GM19351 (cell line): Measurements from ENCODE around the gene C16orf92.
A peak's percentile ranks its signal among the peaks of the same experiment; 100 is the strongest.

Experiments
- ATAC-seq: cut with Tn5 transposase; IDR thresholded peaks from one replicate; pipeline ENCODE4 v1.9.1; 2021; ENCODE audit warnings: mild to moderate bottlenecking, moderate library complexity; ENCODE audit not compliant: unreplicated experiment

The C16orf92 gene

DNA sequence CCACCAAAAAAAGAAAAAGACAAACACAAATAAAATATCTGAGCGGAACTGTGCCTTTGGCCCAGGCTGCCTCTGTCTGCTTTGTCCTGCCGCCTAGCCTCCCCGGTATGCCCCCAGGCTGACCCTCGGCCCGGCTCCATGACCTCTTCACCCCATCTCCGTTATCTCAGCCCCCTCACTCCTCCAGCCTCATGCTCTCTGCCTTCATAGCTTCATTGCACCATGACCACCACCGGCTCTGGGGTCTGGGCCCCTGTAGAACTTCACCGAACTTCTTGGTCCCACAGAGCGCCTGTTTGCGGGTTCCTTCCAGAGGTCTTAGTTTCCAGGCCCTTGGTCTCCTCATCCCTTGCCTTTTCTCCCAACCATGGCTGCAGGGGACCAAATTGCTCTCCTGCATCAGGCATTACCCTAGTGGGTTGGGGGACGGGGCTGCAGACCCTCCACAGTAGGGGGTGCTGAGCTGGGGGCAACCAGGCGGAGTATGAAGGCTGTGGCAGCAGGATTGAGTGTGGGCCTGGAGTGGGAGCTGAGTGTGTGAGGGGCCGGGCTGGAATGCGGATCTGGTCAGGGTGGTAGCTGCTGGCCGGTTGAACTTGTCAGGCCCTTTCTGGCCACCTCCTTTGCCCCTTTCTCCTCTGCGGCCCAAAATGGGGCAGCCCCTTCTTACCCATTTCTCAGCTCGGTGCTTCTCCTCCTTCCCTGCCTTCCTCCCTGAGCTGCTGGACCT, 34.5 kb upstream of the C16orf92 start:
- ATAC-seq, result no peak

DNA sequence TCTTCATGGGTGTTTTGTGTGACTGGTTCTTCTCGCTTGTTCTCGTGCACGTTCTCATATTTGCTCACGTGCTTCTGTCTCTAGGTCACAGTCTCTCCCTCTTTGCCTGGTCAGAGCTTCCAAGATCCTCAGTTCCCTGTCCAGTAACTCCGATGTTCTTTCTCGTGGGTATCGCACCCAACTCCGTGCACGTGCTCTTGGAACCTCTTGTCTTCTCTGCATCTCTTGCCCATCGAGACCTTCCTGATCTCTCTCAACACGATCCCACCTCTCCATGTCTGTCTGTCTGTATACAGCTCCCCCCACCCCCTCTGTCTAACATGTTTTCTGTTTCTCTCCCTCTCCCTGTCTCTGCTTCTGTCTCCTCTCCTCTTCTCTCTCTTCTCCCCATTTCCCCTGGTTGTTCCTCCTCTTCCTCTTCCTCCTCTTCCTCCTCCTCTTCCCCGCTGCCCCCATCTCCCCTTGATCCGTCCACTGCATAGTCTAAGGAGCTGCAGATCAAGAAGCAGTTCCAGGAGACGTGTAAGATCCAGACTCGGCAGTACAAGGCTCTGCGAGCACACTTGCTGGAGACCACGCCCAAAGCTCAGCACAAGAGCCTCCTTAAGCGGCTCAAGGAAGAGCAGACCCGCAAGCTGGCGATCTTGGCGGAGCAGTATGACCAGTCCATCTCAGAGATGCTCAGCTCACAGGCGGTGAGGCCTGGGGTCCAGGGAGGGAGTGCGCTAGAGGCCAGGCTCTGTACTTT, 33.7 kb upstream of the C16orf92 start:
- no peak for ATAC-seq

DNA sequence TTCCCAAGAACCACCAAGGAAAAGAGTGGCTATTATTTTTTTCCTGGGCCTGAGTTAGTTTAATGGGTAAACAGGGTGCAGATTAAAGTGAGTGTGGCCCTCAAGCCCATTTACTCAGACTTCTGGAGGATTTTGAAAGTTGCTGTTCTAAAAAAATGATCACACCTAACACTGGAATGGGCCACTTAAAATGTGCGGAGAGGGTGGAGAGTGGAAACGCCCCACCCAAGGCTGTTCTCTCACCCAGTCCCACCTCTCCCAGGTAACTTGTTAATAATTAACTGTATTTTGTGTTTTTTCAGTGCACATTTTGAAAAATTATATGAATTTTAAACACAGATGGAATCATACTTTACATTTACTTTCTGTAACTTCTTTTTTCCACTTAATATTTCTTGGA, 33.0 kb upstream of the C16orf92 start:
- ATAC-seq, result no peak

DNA sequence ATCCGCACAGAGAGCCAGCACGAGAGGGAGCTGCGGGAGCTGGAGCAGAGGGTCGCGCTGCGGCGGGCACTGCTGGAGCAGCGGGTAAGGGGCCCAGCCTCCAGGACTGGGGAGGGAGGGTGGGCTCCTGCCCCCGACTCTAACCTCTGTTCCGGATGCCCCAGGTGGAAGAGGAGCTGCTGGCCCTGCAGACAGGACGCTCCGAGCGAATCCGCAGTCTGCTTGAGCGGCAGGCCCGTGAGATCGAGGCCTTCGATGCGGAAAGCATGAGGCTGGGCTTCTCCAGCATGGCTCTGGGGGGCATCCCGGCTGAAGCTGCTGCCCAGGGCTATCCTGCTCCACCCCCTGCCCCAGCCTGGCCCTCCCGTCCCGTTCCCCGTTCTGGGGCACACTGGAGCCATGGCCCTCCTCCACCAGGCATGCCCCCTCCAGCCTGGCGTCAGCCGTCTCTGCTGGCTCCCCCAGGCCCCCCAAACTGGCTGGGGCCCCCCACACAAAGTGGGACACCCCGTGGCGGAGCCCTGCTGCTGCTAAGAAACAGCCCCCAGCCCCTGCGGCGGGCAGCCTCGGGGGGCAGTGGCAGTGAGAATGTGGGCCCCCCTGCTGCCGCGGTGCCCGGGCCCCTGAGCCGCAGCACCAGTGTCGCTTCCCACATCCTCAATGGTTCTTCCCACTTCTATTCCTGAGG, 32.0 kb upstream of the C16orf92 start:
- no peak for ATAC-seq

DNA sequence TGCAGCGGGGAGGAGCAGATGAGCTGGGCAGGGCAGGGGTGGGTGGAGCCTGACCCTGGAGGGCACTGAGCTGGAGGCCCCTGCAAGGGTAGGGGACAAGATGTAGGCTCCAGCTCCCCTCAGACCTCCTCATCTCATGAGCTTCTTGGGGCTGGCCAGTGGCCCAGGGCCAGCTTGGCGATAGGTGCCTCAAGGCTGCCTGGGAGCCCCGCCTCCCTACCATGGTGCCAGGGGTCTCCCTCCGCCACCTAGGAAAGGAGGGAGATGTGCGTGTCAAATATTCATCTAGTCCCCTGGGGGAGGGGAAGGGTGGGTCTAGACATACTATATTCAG, 31.5 kb upstream of the C16orf92 start:
- ATAC-seq, result no peak

DNA sequence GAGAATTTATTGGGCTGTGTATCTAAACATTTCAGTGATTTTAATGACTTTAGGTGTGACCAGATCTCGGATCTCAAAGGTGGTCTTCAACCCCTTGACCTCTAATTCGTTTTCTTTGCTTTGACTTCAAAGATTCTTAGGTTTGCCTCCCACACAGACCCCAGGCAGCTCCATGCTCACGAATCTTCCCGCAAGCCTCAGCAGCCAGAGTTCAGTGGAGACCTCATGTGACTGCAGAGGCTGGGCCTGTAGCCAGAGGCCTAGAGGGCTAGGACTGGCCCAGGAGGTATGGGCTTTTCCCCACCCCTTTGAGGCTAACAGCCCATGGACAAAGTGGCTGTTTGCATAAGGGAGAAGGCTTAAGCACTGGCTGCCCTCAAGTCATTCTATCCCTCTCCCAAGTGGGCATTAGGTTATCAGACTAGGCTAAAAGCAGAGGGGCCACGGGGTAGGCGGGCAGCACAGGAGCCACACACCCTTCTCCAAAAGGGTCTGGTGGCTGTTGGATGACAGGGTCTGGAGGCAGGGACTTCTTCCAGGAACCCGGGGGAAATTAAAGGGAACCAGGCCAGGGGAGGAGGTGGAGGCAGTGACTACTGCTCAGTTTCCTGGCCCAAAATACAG, 30.5 kb upstream of the C16orf92 start:
- no peak for ATAC-seq

DNA sequence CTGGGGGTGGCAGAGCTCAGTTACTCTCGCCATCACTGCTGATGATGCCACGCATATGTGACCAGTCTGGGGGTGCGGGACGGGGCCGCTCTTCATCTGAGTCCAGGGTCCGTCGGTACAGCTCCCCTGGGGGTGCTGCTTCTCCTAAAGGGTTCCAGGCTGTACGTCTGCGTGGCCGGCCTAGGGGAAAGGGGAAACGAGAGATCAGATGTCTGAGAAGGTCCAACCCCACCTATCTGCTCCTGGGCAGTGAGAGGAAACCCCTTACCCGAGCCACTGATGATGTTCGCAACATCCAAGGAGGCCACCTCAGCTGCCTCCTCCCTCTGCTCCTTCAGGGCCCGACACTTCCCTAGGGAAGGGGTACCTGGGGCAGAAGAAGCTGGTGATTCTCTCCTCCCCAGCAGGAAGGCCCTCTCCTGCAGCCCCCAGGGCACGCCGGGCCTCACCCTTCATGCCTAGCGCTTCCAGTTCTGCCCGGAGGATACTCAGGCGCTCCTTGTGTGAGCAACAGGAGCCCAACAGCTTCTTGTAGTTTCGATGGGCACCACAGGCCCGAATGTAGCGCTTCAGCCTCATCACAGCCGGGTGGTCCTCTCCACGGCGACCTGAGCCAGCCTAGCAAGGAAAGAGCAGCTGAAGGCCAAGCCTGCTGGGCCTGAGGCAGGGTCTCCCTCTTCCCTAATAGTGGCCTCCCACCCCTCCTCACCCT, 29.7 kb upstream of the C16orf92 start:
- ATAC-seq, result no peak

DNA sequence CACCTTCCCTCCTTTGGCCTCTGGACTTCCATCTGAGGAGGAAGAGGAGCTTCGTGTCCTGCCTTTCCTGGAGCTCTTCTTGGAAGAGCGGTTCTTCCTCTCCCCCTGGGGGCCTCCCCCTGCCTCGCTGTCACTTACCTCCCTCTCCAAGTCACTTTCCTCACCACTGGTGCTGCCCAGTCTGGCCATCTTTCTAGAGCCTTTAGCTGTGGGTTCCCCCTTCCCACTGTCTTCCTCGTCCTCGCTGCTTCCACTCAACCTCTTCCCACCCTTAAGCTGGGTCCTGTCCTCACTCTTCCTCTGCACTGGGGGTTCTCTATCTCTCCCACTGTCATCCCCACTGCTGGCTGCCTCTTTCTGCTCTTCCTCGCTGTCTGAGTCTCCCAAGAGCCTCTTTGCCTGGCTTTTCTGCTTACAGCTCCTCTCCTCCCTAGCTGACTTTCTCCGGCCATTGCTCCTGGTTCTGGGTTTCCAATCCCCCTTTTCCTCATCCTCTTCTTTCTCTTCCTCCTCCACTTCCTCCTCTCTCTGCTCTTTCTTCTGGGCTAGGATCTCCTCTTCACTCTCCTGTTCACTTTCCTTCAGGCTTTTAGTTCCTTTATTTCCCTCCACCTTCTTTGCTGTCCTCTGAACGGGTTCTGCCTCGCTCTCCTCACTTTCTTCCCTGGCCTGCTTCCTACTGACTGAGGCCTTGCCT, 28.9 kb upstream of the C16orf92 start:
- no peak for ATAC-seq

DNA sequence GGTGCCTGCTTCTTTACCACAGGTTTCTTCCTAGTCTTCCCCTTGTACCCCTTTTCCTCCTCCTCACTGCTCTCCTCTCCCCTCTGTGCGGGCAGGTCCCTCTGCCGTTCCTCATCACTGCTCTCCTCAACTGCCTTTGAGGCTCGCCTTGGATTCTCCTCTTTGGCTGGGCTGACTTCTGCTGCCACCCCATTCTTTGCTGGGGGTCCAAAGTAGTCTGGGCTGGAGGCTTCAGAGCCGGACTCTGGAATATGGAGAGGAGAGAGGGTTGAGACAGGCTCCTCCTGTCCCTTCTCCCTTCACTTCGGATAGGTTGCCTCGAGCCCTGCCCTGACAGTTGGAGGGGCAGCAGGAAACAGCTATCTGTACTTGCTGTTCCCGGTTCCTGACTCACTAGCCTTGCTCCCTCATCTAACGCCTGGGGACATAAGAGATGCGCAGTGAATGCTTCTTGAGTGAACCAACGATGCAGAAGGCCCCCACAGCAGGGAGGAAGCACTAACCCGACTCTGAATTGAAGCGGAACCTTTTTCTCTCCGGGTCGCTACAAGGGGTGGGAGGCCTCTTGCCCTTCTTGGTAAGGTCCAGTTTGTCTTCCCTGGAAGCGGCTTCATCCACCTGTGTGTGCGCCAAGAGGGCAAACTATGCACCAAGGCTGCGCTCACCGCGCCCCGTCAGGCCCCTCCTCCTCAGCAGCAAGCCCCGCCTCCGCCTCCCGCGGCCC, 28.2 kb upstream of the C16orf92 start:
- ATAC-seq, result peak; percentile 35

DNA sequence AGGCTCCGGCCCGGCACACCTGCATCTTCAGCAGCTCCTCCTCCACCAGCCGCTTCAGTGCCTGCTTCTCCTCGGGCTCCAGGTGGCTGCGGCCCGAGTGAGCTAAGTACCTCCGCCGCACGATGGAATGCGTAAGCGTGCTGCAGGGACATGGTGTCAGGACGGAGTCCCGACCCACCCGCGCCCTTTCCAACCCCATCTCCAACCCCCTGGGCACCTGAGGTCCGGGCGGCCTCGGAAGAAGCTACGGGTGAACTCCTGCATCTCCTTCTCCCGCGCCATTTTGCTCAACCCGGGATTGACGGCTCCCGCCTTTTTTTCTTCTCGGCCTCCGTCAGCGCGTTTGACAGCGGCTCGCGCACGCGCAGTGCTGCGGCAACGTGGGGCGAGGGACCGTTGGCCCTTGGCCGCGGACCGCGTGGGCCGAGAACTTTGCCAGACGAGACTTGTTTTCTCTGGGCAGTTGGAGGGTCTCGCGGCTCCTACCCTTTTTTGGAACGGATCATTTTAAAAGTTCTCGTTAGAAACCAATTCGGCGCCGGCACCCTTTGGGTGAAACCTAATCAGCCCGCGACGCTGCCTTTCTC, 27.6 kb upstream of the C16orf92 start, which contains the start of gene HIRIP3:
Gene HIRIP3 (minus strand): TSS at position 294 of the 587 bp plus-strand sequence. CDS start 12 bp downstream, at position 282.
- ATAC-seq, result peak; percentile 54

DNA sequence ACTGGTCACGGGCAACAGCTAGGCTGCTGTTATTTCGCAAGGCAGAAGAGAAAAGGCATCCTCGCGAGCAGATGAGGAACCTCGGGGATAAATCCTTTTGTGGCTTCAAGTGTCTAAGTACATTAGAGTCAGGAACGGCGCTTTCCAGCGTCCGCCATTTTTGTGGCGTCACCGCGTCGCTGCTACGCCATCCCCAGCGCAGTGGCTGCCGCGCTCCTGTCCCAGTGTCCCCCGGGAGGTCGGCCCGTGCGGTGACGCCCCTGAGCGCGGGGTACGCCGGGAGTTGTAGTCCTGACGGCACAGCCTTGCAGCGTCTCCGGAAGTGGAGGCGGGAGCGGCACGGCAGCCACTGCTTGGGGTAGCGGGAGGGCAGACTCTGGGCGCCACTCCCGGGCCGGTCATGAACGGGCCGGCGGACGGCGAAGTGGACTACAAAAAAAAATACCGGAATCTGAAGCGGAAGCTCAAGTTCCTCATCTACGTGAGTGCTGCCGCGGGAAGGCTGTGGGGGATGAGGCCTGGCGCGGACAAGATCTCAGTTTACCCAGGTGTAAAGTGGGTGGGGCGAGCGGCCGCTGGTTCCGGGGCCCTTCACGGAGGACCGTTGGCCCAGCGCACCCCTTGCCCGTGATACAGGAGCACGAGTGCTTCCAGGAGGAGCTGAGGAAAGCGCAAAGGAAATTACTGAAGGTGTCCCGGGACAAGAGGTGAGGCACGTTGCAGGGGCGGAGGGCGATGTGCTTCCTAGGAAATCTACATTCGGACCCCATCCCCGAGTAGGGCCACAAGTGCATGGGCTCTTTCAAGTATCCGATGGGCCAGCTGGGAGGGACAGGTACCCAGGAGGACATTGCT, 26.9 kb upstream of the C16orf92 start, which contains the start of gene INO80E:
Gene INO80E (plus strand): TSS at position 331 of the 855 bp plus-strand sequence. CDS start 70 bp downstream, at position 401.
- ATAC-seq, result peak; percentile 91

DNA sequence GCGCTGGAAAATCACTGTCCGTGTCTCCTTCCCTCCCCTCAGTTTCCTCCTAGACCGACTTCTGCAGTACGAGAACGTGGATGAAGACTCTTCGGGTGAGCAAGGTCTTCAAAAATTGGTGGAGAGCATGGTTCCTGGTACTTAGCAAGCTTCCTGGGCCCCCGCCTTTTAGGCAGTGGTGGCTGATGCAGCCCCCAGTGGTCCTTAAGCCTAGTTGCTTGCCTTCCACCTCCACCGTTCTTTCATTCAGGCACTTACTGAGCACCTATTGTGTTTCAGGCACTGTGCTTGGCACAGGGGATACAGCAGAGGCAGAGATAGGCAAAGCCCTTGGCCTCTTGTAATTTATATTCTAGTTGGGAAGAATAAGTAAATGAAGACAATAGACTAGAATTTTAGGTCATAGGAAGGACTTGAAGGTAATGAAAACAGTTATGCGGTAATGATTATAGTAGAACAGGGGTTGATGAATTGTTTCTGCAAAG, 26.2 kb upstream of the C16orf92 start:
- ATAC-seq, result no peak

DNA sequence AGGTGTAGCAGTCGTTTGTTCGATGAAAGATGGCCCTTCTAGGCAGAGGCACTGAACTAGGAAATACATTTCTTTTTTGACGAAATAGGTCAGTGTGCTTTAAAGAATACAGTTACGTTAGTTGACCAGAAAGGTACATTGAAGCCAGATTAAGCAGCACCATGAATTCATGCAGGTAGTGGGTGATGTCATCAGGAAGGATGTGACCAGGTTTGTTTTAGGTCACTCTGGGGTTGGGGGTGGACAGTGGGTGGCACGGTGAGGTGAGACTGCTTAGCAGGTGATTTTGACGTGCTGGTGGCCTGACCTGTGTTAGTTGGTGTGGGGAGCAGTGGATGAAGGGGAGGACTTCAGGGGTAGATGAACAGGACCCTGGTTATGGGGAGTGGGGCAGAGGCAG, 23.4 kb upstream of the C16orf92 start:
- no peak for ATAC-seq

DNA sequence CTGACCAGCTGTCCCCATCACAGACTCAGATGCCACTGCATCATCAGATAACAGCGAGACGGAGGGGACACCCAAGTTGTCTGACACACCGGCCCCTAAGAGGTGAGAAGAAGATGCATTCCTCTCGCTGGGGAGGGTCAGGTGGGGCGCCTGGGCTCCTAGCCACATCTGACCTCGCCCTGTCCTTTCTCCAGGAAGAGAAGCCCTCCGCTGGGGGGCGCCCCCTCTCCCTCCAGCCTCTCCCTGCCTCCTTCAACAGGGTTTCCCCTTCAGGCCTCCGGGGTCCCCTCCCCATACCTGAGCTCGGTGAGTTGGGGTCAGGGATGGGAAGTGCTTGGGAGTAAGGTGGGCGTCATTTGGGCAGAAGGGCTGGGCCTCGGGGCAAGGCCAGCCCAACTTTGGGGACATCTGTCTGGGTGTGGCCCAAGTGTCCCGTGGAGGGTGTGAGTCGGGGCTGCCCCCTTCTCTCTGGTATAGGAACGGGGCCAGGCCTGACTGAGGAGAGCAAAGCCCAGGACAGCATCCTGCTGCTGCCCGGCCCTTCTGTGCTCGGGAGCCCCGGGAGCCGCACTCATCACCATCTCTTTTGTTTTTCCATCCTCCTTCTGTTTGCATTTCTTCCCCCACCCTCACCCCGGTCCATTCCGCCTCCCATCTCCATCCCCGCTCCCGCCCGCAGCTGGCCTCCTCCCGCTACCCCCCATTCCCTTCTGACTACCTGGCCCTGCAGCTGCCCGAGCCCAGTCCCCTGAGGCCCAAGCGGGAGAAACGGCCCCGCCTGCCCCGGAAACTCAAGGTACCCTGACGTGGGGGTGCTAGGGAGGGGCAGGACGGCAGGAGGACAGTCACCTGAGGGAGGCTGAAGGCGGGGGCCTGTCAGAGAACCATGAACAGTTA, 22.0 kb upstream of the C16orf92 start:
- no peak for ATAC-seq

DNA sequence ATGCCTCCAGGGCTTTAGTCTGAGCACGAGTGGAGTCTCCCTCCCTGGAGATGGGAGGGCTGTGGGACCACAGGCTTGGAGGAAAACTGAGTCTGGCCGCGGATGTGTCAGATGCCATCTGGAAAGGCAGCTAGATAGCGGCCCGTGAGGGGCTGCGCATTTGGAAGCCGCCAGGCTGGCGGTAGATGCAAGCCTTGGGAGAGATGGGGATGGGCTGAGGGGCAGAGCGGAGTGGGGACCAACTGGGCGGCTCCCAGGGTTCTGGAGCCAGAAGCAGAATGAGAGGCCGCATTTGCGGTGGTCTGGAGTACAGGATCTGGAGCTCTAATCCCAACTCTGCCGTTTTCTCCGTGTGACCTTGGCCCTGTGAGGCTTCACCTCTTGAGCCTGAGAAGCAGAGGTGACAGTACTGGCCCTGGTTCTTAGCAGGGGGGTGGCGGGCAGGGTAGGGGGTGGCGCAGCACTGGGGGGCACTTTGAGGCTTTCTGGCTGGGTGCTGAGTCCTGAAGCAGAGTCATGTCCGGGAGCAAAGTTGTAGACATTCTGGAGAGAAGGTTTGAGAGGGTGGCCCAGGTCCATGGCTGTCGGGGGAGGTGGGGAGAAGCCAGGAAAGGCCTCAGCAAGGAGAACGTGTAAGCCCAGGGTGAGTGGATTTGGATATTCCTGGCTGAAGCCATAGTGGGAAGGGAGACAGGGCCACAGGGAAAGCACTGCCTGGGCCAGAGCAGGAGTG, 20.2 kb upstream of the C16orf92 start:
- ATAC-seq, result no peak
